Purkinje cell (primary cell): ENCODE results near the gene SGO1. TPM values are rescaled to one million over a fixed set of nuclear protein-coding genes. Genes with fewer than 3 reads are reported as not detected.

Experiments
- polyA plus RNA-seq: library from polyadenylated mRNA; unstranded; fragments of >200 nt; fragmentation: Nextera tagmentation; gene quantifications from 2 replicates; pipeline ENCODE4 v1.2.1, GENCODE V29; 2014

SGO1 gene
- 0.95 and 1.9 TPM in 2 replicates for polyA plus RNA-seq

DNA sequence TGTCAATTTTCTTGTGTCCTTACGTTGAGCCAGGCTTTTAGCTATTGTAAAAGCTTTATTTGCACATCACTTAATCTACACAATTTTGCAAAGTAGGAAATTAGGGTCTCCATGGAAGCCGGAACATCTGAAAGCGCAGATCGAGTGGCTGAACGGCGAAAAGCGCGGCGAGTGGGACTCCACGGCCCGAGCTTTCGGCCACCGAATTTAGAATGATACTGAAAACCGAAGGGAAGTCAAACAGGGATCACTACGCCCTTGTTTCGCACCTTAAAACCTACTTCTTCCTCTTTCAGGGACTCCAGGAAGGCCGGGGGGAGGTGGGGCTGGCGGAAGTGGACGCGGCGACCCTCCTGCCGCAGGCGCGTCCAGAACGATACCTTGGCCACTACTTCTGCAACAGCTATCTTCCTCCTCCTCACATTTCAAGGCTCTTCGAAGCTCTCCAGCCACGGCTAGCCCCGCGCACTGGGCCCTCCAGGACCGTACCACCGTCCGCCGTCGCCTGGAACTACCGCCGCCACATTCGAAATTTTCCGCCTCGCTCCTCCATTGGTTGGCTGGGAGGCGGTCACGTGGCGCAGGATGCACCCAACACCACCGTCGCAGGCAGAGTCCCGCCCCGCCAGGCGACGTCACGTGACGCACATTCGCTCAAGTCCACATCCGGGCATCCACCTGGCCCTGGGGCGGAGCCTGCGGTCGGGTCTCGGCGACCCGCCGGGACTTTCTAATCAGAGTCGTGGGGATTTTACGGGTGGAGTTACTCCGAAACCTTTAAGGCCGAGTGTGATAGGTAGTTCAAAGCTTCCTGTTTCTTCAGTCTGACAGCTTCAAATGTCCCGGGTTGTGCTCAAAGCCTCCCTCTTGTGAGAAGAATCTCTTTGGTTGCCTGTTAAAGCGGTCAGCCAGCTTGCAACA lies at the start of gene SGO1:
Gene SGO1 (minus strand): TSS at position 528 of the 921 bp plus-strand sequence. CDS start 2,179 bp downstream, outside the sequence.

Other genes with a start within 250 kb of the SGO1 start
- gene RAB5A, start 239.1 kb downstream of the SGO1 start, polyA plus RNA-seq: 94.1 and 103 TPM in 2 replicates
- not detected in 2 replicates for gene PP2D1, start 173.9 kb downstream of the SGO1 start, polyA plus RNA-seq
- 77.0 and 78.8 TPM in 2 replicates for gene KAT2B, start 145.8 kb downstream of the SGO1 start, polyA plus RNA-seq